Peyer's patch (tissue), 4 donors: Measurements from ENCODE around the gene MYBPC1. TPM values are rescaled to one million over a fixed set of nuclear protein-coding genes. Genes with fewer than 3 reads are reported as not detected.

Experiments used
- DNase-seq, 3 donors: peaks; one replicate each; pipeline ENCODE4 v3.0.0-alpha.2; 2017 to 2019
- H3K27ac ChIP-seq, 4 donors: fragments of 200-600 bp; sonication (generic); one replicate each; pipeline ENCODE4 v1.5.1; 2016 to 2019
- H3K27me3 ChIP-seq, 2 donors: fragments of 200-600 bp; sonication (generic); one replicate each; pipeline ENCODE4 v1.5.1; 2019
- H3K36me3 ChIP-seq, 3 donors: fragments of 200-600 bp; sonication (generic); one replicate each; pipeline ENCODE4 v1.5.1; 2016 to 2019
- H3K4me1 ChIP-seq, 4 donors: fragments of 200-600 bp; sonication (generic); one replicate each; pipeline ENCODE4 v1.5.1; 2016 to 2019
- H3K4me3 ChIP-seq, 4 donors: fragments of 200-600 bp; sonication (generic); 1 replicate in 3 of 4; 2 replicates in 1 of 4; pipeline ENCODE4 v1.5.1; 2016 to 2019; ENCODE audit warnings: mild to moderate bottlenecking in 1 of 4
- H3K9me3 ChIP-seq, 4 donors: fragments of 200-600 bp; sonication (generic); one replicate each; pipeline ENCODE4 v1.5.1; 2016 to 2019; ENCODE audit warnings: mild to moderate bottlenecking in 1 of 4
- POLR2A ChIP-seq, 2 donors: fragments of 450-650 bp; IDR thresholded peaks; one replicate each; pipeline ENCODE4 v1.5.1; 2017; ENCODE audit warnings: antibody characterized with exemption in 2 of 2, mild to moderate bottlenecking in 2 of 2, moderate library complexity in 2 of 2
- total RNA-seq, 4 donors: library from RNA; depleted of rRNA; stranded (reverse); fragments of >200 nt; gene quantifications; one replicate each; pipeline ENCODE4 v1.1.0, GENCODE V29; 2016
- TF ChIP-seq, protein P1 (sequence below), 6 experiments: fragments of 450-650 bp in 4 of 6; fragments of 200-600 bp in 2 of 6; sonication (generic) in 1 of 6; IDR thresholded peaks; one replicate each; pipeline ENCODE4 v1.5.1; 2017 to 2019; ENCODE audit warnings: antibody characterized with exemption in 6 of 6, mild to moderate bottlenecking in 3 of 6, moderate library complexity in 1 of 6

MYBPC1 gene
- total RNA-seq, 4 donors from 2014 or later: 19.4 to 141 (median 63.9) TPM; not detected in 1

DNA sequence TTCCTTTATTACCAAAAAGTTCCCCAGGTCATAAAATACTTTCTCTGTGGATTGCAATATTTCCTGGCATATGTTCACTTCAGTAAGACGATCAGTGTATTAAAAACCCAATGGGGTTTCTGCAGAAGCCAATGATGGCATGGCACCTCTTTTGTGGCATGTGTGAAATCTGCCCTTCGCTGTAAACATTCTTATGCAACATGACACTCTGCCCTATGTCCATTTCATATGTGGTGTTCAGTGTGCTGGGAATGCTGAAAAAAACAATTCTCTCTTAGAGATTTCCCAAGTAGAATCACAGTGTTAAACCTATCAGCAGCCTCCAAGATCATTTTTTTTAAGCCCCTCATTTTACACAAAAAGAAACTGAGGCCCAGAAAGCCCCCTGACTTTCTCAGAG is 2.3 kb upstream of the MYBPC1 start:
- H3K36me3 ChIP-seq: no peaks in the 10 kb centered on the region
- no peak overlapping the region for H3K27ac ChIP-seq
- no peak for DNase-seq
- no peak for TF ChIP-seq POLR2A (IDR thresholded peaks at IDR 0.05)
- TF ChIP-seq, protein P1, sequence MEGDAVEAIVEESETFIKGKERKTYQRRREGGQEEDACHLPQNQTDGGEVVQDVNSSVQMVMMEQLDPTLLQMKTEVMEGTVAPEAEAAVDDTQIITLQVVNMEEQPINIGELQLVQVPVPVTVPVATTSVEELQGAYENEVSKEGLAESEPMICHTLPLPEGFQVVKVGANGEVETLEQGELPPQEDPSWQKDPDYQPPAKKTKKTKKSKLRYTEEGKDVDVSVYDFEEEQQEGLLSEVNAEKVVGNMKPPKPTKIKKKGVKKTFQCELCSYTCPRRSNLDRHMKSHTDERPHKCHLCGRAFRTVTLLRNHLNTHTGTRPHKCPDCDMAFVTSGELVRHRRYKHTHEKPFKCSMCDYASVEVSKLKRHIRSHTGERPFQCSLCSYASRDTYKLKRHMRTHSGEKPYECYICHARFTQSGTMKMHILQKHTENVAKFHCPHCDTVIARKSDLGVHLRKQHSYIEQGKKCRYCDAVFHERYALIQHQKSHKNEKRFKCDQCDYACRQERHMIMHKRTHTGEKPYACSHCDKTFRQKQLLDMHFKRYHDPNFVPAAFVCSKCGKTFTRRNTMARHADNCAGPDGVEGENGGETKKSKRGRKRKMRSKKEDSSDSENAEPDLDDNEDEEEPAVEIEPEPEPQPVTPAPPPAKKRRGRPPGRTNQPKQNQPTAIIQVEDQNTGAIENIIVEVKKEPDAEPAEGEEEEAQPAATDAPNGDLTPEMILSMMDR (IDR thresholded peaks at IDR 0.05): no peak
- H3K4me3 ChIP-seq: no peak overlapping the region
- H3K27me3 ChIP-seq: no peaks in the 10 kb centered on the region
- H3K4me1 ChIP-seq: no peaks in the 10 kb centered on the region
- no peaks in the 10 kb centered on the region for H3K9me3 ChIP-seq

DNA sequence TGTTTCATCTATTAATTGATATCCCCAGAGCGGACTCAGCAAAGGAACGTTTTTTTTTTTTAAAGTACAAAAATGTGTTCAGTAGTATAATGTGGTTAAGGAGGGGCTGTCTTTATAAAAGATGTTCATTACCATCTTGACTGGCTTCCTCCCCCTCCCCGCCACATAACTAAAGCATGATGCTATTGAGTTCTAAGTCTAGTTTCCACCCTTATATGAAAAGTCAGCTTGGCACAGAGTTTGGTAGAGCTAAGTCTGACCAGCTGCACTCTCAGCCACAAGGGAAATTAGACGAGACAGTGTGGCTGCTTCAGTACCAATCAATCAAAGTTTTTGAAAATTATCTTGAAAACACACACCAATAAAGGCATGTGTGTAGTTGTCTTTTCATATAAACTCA is 1.9 kb upstream of the MYBPC1 start:
- Histone ChIP-seq H3K9me3 (no peaks in the 10 kb centered on the region), H3K4me1 (no peaks in the 10 kb centered on the region), H3K4me3 (no peak overlapping the region), H3K36me3 (no peaks in the 10 kb centered on the region), H3K27me3 (no peaks in the 10 kb centered on the region), H3K27ac (no peak overlapping the region)
- no peak for DNase-seq
- TF ChIP-seq, protein P1 (IDR thresholded peaks at IDR 0.05): no peak
- TF ChIP-seq POLR2A (IDR thresholded peaks at IDR 0.05): no peak

DNA sequence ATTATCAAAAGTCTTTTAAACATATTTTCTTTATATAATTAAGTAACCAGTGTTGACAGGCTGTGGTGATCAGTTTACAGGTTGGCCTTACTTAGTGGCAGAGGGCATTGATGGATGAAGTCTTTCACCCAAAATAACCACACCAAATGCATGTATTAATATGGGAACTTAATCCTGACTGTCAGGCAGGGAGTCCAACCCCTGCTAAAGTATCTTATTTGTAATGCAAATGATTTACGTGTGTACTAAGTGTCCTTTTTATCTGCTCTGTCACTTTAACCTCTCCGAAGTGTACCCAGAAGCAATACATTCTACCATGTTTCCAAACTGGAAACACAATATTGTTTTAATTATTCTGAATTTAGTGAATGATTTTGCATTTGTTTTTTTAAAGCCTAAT is 1.4 kb downstream of the MYBPC1 start:
- no peaks in the 10 kb centered on the region for H3K36me3 ChIP-seq
- no peaks in the 10 kb centered on the region for H3K4me1 ChIP-seq
- H3K27me3 ChIP-seq: no peaks in the 10 kb centered on the region
- TF ChIP-seq, protein P1 (IDR thresholded peaks at IDR 0.05): no peak
- TF ChIP-seq POLR2A (IDR thresholded peaks at IDR 0.05): no peak
- no peak overlapping the region for H3K4me3 ChIP-seq
- no peak for DNase-seq
- no peaks in the 10 kb centered on the region for H3K9me3 ChIP-seq
- no peak overlapping the region for H3K27ac ChIP-seq

DNA sequence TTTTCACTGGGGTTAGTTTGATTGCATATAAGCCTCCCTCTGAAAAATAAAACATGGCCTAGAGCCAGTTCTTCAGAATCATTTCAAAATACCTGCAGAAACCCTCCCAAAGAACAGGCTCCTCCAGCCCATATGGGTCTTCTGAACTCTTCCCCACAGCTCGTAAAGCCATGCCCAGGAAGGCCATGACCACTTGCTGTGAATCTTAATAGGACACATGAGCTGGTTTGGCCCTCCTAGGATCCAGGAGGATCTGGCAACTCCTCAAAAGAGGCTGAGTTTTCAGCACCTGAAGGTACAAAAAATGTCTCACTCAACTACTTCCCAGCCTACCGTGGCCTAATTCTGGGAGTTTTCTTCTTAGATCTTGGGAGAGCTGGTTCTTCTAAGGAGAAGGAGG is 2.4 kb downstream of the MYBPC1 start:
- Histone ChIP-seq H3K9me3 (no peaks in the 10 kb centered on the region), H3K36me3 (no peaks in the 10 kb centered on the region), H3K27me3 (no peaks in the 10 kb centered on the region), H3K4me1 (no peaks in the 10 kb centered on the region), H3K4me3 (no peak overlapping the region), H3K27ac (no peak overlapping the region)
- DNase-seq: no peak
- TF ChIP-seq, protein P1 (IDR thresholded peaks at IDR 0.05): no peak
- no peak for TF ChIP-seq POLR2A (IDR thresholded peaks at IDR 0.05)

DNA sequence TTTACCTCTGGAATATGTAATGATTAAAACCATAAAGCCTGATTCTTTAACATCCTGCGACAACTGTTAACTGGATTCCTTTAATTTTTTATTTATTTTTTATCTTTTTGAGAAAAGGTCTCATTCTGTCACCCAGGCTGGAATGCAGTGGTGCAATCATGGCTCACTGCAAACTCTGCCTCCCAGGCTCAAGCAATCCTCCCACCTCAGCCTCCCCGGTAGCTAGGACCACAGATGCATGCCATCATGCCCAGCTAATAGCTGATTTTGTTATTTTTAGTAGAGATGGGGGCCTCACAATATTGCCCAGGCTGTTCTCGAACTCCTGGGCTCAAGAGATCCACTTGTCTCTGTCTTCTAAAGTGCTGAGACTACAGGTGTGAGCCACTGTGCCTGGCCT is 3.7 kb downstream of the MYBPC1 start:
- Histone ChIP-seq H3K4me3 (no peak overlapping the region), H3K27ac (no peak overlapping the region), H3K27me3 (no peaks in the 10 kb centered on the region), H3K9me3 (no peaks in the 10 kb centered on the region), H3K36me3 (no peaks in the 10 kb centered on the region), H3K4me1 (no peaks in the 10 kb centered on the region)
- TF ChIP-seq, protein P1 (IDR thresholded peaks at IDR 0.05): no peak
- TF ChIP-seq POLR2A (IDR thresholded peaks at IDR 0.05): no peak
- DNase-seq: no peak

DNA sequence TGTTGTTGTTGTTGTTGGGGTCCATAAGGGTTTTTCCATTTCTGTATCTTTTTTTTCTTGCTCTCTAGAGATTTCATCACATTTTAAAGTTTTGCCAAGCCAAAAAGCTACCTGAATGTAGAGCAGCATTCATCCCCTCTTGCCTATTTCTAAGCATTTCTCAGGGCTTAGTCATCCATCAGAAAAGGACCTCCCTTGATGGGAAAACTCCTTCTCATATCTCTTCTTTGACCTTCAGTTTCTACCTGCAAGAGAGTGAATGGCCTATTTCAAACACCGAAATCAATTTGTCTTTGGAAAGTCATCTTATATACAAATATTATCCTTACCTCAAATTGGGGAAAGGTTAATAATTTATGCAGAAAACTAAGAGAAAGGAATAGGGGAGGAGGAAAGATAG is 4.5 kb downstream of the MYBPC1 start:
- H3K36me3 ChIP-seq: no peaks in the 10 kb centered on the region
- DNase-seq: no peak
- H3K27me3 ChIP-seq: no peaks in the 10 kb centered on the region
- H3K4me3 ChIP-seq: no peak overlapping the region
- H3K4me1 ChIP-seq: no peaks in the 10 kb centered on the region
- H3K9me3 ChIP-seq: no peaks in the 10 kb centered on the region
- TF ChIP-seq, protein P1 (IDR thresholded peaks at IDR 0.05): no peak
- TF ChIP-seq POLR2A (IDR thresholded peaks at IDR 0.05): no peak
- H3K27ac ChIP-seq: peak overlapping the region in 1 of 4 donors; percentile 62
